Panc1 (cell line): ENCODE data around the gene TMED7. TPM values are rescaled to one million over a fixed set of nuclear protein-coding genes. Genes with fewer than 3 reads are reported as not detected.

Experiments used
- ATAC-seq: fragments of 200-7000 bp; cut with Tn5 transposase; 2 replicates; pipeline ENCODE4 v1.9.1; 2020; ENCODE audit warnings: mild to moderate bottlenecking, moderate library complexity
- BruUV-seq: library from RNA; stranded (reverse); fragments of 400-500 nt; replicated peaks from 2 replicates; lab custom pipeline; 2021; lab: Mats Ljungman, UMichigan
- CTCF ChIA-PET: fragments of 300-600 bp; sonication (Branson Sonifier 250); formaldehyde crosslinking; loops from one replicate; lab custom pipeline; 2022; ENCODE audit warnings: antibody characterized with exemption; lab: Charles Lee
- POLR2A ChIA-PET: fragments of 300-600 bp; sonication (Branson Sonifier 250); formaldehyde crosslinking; loops from one replicate; lab custom pipeline; 2022; ENCODE audit warnings: antibody characterized with exemption; lab: Charles Lee
- DNase-seq: peaks from one replicate; pipeline ENCODE4 v3.0.0-alpha.2; 2010; ENCODE audit warnings: low read depth, low spot score
- H3K27ac ChIP-seq: 2 replicates; pipeline ENCODE4 v1.5.1; 2011; ENCODE audit warnings: mild to moderate bottlenecking, low read length, inconsistent platforms
- H3K27me3 ChIP-seq: fragments of 200-500 bp; sonication (Bioruptor generic); 2 replicates; pipeline ENCODE4 v1.6.0; 2014; ENCODE audit warnings: low read length, inconsistent platforms; ENCODE audit not compliant: control insufficient read depth, insufficient read depth
- H3K36me3 ChIP-seq: fragments of 200-500 bp; sonication (Bioruptor generic); 2 replicates; pipeline ENCODE4 v1.5.1; 2014; ENCODE audit warnings: inconsistent platforms, mild to moderate bottlenecking, low read length, moderate library complexity; ENCODE audit not compliant: control insufficient read depth, insufficient read depth
- H3K4me1 ChIP-seq: 2 replicates; pipeline ENCODE4 v1.5.1; 2011; ENCODE audit warnings: inconsistent platforms, mild to moderate bottlenecking, low read length, moderate library complexity; ENCODE audit not compliant: control insufficient read depth, insufficient read depth
- H3K4me3 ChIP-seq, 2 experiments: 2 replicates each; pipeline ENCODE4 v1.5.1; 2011 to 2012; ENCODE audit warnings: low read depth in 2 of 2, low read length in 2 of 2, mild to moderate bottlenecking in 2 of 2, inconsistent platforms in 1 of 2, moderate library complexity in 1 of 2
- H3K9me3 ChIP-seq: fragments of 200-500 bp; sonication (Bioruptor generic); 2 replicates; pipeline ENCODE4 v1.5.1; 2014; ENCODE audit warnings: low read depth, mild to moderate bottlenecking, inconsistent platforms, low read length, moderate library complexity; ENCODE audit not compliant: control insufficient read depth, insufficient read depth
- POLR2AphosphoS5 ChIP-seq: IDR thresholded peaks from 2 replicates; pipeline ENCODE4 v1.6.1; 2012; ENCODE audit warnings: mild to moderate bottlenecking, low read depth, low read length, moderate library complexity
- SIN3A ChIP-seq: IDR thresholded peaks from 2 replicates; pipeline ENCODE4 v1.6.1; 2012; ENCODE audit warnings: low read depth, mild to moderate bottlenecking, low read length, moderate library complexity, borderline replicate concordance; ENCODE audit not compliant: insufficient read depth
- TCF7L2 ChIP-seq: IDR thresholded peaks from 2 replicates; pipeline ENCODE4 v1.6.1; 2011; ENCODE audit warnings: mild to moderate bottlenecking, low read depth, low read length, inconsistent platforms
- in situ Hi-C: cut with HindIII; loops from 2 replicates; pipeline ENCODE4 v1.10.0; 2016; ENCODE audit warnings: low sequenced_read_pairs, low pct_unique_long_range_greater_than_20kb
- intact Hi-C: fragments of 100-400 bp; cut with micrococcal nuclease; formaldehyde crosslinking; loops from one replicate; pipeline ENCODE4 v1.10.0; 2022; ENCODE audit not compliant: unreplicated experiment
- total RNA-seq: library from RNA; stranded (reverse); gene quantifications from one replicate; pipeline ENCODE4 v1.2.1, GENCODE V29; 2021; ENCODE audit not compliant: unreplicated experiment
- TF ChIP-seq, protein P1 (sequence below): fragments of 450-650 bp; IDR thresholded peaks from 2 replicates; pipeline ENCODE4 v1.5.1; 2017; ENCODE audit warnings: mild to moderate bottlenecking
- TF ChIP-seq, protein P2 (sequence below), 2 experiments: IDR thresholded peaks; 2 replicates each; pipeline ENCODE4 v1.6.1; 2011 to 2012; ENCODE audit warnings: low read depth in 2 of 2, control low read depth in 1 of 2, low read length in 1 of 2, mild to moderate bottlenecking in 1 of 2, moderate library complexity in 1 of 2; ENCODE audit not compliant: insufficient read depth in 1 of 2

The TMED7 gene
- total RNA-seq, 1 experiment from 2014 or later, result 113 TPM

DNA sequence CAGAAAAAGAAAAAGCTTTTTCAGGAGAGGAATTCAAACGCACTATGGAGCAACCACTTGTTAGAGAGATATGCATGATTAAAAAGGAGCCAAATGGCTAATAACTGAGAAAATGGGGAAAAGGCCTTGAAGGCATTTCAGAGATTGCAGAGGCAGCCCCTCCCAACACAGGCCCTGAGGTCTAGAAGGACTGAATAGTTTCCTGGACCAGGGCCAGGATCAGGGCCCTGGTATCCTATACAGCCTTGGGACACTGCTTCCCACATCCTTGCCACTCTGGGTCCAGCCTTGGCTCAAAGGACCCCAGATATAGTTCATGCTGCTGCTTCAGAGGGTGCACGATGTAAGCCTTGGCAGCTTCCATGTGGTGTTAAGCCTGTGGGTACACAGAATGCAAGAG, 60.6 kb downstream of the TMED7 start:
- H3K9me3 ChIP-seq, result no peaks in the 10 kb centered on the region
- BruUV-seq, result no TSS peak
- no peak overlapping the region for H3K27ac ChIP-seq
- H3K36me3 ChIP-seq, result no peaks in the 10 kb centered on the region
- ChIA-PET POLR2A (no interaction called here), CTCF (no interaction called here)
- no peak for DNase-seq
- in situ Hi-C loops, result no loop called here
- no peaks in the 10 kb centered on the region for H3K4me1 ChIP-seq
- no peak for ATAC-seq
- H3K27me3 ChIP-seq, result no peaks in the 10 kb centered on the region
- intact Hi-C loops, result no loop called here
- TF ChIP-seq POLR2AphosphoS5 (no peak), TCF7L2 (no peak), SIN3A (no peak)
- TF ChIP-seq, protein P1, sequence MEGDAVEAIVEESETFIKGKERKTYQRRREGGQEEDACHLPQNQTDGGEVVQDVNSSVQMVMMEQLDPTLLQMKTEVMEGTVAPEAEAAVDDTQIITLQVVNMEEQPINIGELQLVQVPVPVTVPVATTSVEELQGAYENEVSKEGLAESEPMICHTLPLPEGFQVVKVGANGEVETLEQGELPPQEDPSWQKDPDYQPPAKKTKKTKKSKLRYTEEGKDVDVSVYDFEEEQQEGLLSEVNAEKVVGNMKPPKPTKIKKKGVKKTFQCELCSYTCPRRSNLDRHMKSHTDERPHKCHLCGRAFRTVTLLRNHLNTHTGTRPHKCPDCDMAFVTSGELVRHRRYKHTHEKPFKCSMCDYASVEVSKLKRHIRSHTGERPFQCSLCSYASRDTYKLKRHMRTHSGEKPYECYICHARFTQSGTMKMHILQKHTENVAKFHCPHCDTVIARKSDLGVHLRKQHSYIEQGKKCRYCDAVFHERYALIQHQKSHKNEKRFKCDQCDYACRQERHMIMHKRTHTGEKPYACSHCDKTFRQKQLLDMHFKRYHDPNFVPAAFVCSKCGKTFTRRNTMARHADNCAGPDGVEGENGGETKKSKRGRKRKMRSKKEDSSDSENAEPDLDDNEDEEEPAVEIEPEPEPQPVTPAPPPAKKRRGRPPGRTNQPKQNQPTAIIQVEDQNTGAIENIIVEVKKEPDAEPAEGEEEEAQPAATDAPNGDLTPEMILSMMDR, result no peak
- TF ChIP-seq, protein P2, sequence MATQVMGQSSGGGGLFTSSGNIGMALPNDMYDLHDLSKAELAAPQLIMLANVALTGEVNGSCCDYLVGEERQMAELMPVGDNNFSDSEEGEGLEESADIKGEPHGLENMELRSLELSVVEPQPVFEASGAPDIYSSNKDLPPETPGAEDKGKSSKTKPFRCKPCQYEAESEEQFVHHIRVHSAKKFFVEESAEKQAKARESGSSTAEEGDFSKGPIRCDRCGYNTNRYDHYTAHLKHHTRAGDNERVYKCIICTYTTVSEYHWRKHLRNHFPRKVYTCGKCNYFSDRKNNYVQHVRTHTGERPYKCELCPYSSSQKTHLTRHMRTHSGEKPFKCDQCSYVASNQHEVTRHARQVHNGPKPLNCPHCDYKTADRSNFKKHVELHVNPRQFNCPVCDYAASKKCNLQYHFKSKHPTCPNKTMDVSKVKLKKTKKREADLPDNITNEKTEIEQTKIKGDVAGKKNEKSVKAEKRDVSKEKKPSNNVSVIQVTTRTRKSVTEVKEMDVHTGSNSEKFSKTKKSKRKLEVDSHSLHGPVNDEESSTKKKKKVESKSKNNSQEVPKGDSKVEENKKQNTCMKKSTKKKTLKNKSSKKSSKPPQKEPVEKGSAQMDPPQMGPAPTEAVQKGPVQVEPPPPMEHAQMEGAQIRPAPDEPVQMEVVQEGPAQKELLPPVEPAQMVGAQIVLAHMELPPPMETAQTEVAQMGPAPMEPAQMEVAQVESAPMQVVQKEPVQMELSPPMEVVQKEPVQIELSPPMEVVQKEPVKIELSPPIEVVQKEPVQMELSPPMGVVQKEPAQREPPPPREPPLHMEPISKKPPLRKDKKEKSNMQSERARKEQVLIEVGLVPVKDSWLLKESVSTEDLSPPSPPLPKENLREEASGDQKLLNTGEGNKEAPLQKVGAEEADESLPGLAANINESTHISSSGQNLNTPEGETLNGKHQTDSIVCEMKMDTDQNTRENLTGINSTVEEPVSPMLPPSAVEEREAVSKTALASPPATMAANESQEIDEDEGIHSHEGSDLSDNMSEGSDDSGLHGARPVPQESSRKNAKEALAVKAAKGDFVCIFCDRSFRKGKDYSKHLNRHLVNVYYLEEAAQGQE (IDR thresholded peaks at IDR 0.05; ENCODE audit: insufficient read depth in 1 of 2, low read depth in 2 of 2, low read length in 1 of 2), result no peak
- H3K4me3 ChIP-seq, result no peak overlapping the region

Other genes with a start within 250 kb of the TMED7 start
- gene FEM1C, start 81.3 kb downstream of the TMED7 start, total RNA-seq, result 10.4 TPM
- gene TICAM2, start 23.6 kb downstream of the TMED7 start, total RNA-seq, result 1.6 TPM
- gene CDO1, start 190.6 kb upstream of the TMED7 start, total RNA-seq, result not detected
- gene ATG12, start 215.5 kb upstream of the TMED7 start, total RNA-seq, result 52.0 TPM
- 88.8 TPM for gene AP3S1, start 215.9 kb upstream of the TMED7 start, total RNA-seq